GM23338 (cell line): ENCODE data around the gene DACT1. TPM values are rescaled to one million over a fixed set of nuclear protein-coding genes. Genes with fewer than 3 reads are reported as not detected.

Experiments used
- ATAC-seq: fragments of 200-7000 bp; cut with Tn5 transposase; 3 replicates; pipeline ENCODE4 v1.9.1; 2020
- DNase-seq: peaks from one replicate; pipeline ENCODE4 v3.0.0-alpha.2; 2015; ENCODE audit warnings: low spot score
- H2AFZ ChIP-seq: fragments of 200-600 bp; sonication (generic); 2 replicates; pipeline ENCODE4 v1.8.0; 2016; ENCODE audit warnings: antibody characterized with exemption, mild to moderate bottlenecking, moderate library complexity
- H3F3A ChIP-seq: fragments of 200-600 bp; sonication (generic); replicated peaks from 2 replicates; pipeline ENCODE4 v1.8.0; 2017; ENCODE audit warnings: antibody characterized with exemption, mixed run types, low read depth
- H3K27ac ChIP-seq: fragments of 200-600 bp; sonication (generic); 2 replicates; pipeline ENCODE4 v1.6.1; 2016; ENCODE audit warnings: low read depth
- H3K27me3 ChIP-seq: fragments of 200-600 bp; sonication (generic); 2 replicates; pipeline ENCODE4 v1.8.0; 2016; ENCODE audit warnings: mild to moderate bottlenecking, mixed run types, moderate library complexity; ENCODE audit not compliant: insufficient read depth
- H3K36me3 ChIP-seq: fragments of 200-600 bp; sonication (generic); 2 replicates; pipeline ENCODE4 v1.8.0; 2016; ENCODE audit warnings: mild to moderate bottlenecking; ENCODE audit not compliant: insufficient read depth
- H3K4me1 ChIP-seq: fragments of 200-600 bp; sonication (generic); 2 replicates; pipeline ENCODE4 v1.8.0; 2016; ENCODE audit warnings: mild to moderate bottlenecking, moderate library complexity; ENCODE audit not compliant: insufficient read depth
- H3K4me2 ChIP-seq: fragments of 200-600 bp; sonication (generic); 2 replicates; pipeline ENCODE4 v1.7.1; 2017; ENCODE audit warnings: mixed run types
- H3K4me3 ChIP-seq: fragments of 200-600 bp; sonication (generic); 2 replicates; pipeline ENCODE4 v1.6.1; 2016; ENCODE audit warnings: mixed run types
- H3K79me2 ChIP-seq: fragments of 200-600 bp; sonication (generic); replicated peaks from 2 replicates; pipeline ENCODE4 v1.8.0; 2017; ENCODE audit warnings: mild to moderate bottlenecking; ENCODE audit not compliant: insufficient read depth
- H3K9me2 ChIP-seq: fragments of 200-600 bp; sonication (generic); 2 replicates; pipeline ENCODE4 v1.8.0; 2017; ENCODE audit not compliant: insufficient read depth
- H4K20me1 ChIP-seq: fragments of 200-600 bp; sonication (generic); replicated peaks from 2 replicates; pipeline ENCODE4 v1.8.0; 2017; ENCODE audit warnings: mild to moderate bottlenecking; ENCODE audit not compliant: insufficient read depth
- H3K27ac Mint-ChIP-seq: 2 replicates; pipeline ENCODE4 v1.8.0; 2020; ENCODE audit warnings: inconsistent platforms, mild to moderate bottlenecking, moderate library complexity, mixed read lengths
- H3K27me3 Mint-ChIP-seq: 3 replicates; pipeline ENCODE4 v1.8.0; 2022; ENCODE audit warnings: low read depth, mild to moderate bottlenecking, moderate library complexity, mixed read lengths, inconsistent platforms; ENCODE audit not compliant: insufficient read depth, poor library complexity
- H3K36me3 Mint-ChIP-seq: 3 replicates; pipeline ENCODE4 v1.8.0; 2021; ENCODE audit warnings: low read depth, mild to moderate bottlenecking, inconsistent platforms, moderate library complexity, mixed read lengths
- H3K4me1 Mint-ChIP-seq: 3 replicates; pipeline ENCODE4 v1.8.0; 2020; ENCODE audit warnings: mild to moderate bottlenecking, inconsistent platforms, mixed read lengths
- H3K4me3 Mint-ChIP-seq: 3 replicates; pipeline ENCODE4 v1.8.0; 2021; ENCODE audit warnings: moderate library complexity, mild to moderate bottlenecking, inconsistent platforms, mixed read lengths
- H3K9me3 Mint-ChIP-seq: 3 replicates; pipeline ENCODE4 v1.8.0; 2020; ENCODE audit warnings: moderate library complexity, mild to moderate bottlenecking, inconsistent platforms, mixed read lengths
- CREB1 ChIP-seq: fragments of 250-450 bp; sonication (Bioruptor Pico); IDR thresholded peaks from 2 replicates; pipeline ENCODE4 v1.5.0; 2020; ENCODE audit warnings: low read depth, mild to moderate bottlenecking, moderate library complexity
- CTCF ChIP-seq, 2 experiments: fragments of 200-600 bp in 1 of 2; sonication (generic) in 1 of 2; conservative IDR thresholded peaks; 2 replicates each; pipeline versions ENCODE4 v1.5.1 to v1.6.1; 2016 to 2017; ENCODE audit warnings: antibody characterized with exemption in 2 of 2, low read depth in 2 of 2, mild to moderate bottlenecking in 2 of 2, moderate library complexity in 1 of 2
- ETS1 ChIP-seq: IDR thresholded peaks from 2 replicates; pipeline ENCODE4 v1.6.1; 2016; ENCODE audit warnings: antibody characterized with exemption
- EZH2 ChIP-seq: fragments of 200-600 bp; sonication (generic); IDR thresholded peaks from one replicate; pipeline ENCODE4 v1.8.0; 2017; ENCODE audit warnings: antibody characterized with exemption, mild to moderate bottlenecking, low read depth; ENCODE audit not compliant: unreplicated experiment
- EZH2phosphoT487 ChIP-seq: fragments of 200-600 bp; sonication (generic); IDR thresholded peaks from one replicate; pipeline ENCODE4 v1.8.1; 2018; ENCODE audit warnings: antibody characterized with exemption; ENCODE audit not compliant: unreplicated experiment
- JUNB ChIP-seq: IDR thresholded peaks from one replicate; pipeline ENCODE4 v1.6.1; 2016; ENCODE audit warnings: antibody characterized with exemption; ENCODE audit not compliant: unreplicated experiment
- POLR2AphosphoS5 ChIP-seq: IDR thresholded peaks from 2 replicates; pipeline ENCODE4 v1.6.1; 2016; ENCODE audit warnings: antibody characterized with exemption, low read depth
- REST ChIP-seq: IDR thresholded peaks from one replicate; pipeline ENCODE4 v1.6.1; 2018; ENCODE audit warnings: antibody characterized with exemption; ENCODE audit not compliant: unreplicated experiment
- ZNF114 ChIP-seq: fragments of 250-450 bp; sonication (Bioruptor Pico); IDR thresholded peaks from 2 replicates; pipeline ENCODE4 v1.5.0; 2020; ENCODE audit warnings: mild to moderate bottlenecking, moderate library complexity
- ZNF331 ChIP-seq: fragments of 250-450 bp; sonication (Bioruptor Pico); IDR thresholded peaks from 2 replicates; pipeline ENCODE4 v1.5.0; 2020; ENCODE audit warnings: low read depth, mild to moderate bottlenecking, moderate library complexity
- ZNF462 ChIP-seq: fragments of 250-450 bp; sonication (Bioruptor Pico); IDR thresholded peaks from 2 replicates; pipeline ENCODE4 v1.5.0; 2020; ENCODE audit warnings: mild to moderate bottlenecking, moderate library complexity
- polyA plus RNA-seq: library from polyadenylated mRNA; unstranded; fragments of >200 nt; fragmentation: Nextera tagmentation; extraction: Ambion mirVana; gene quantifications from 2 replicates; pipeline ENCODE4 v1.2.1, GENCODE V29; 2016
- total RNA-seq: library from RNA; depleted of rRNA; stranded (reverse); fragments of >200 nt; shearing (Covaris generic); gene quantifications from 2 replicates; pipeline ENCODE4 v1.2.3, GENCODE V29; 2014

DACT1 gene
- total and polyA plus RNA-seq, 2 experiments from 2014 or later = 5.7 to 26.6 TPM

- Mint-ChIP-seq H3K9me3 (no peaks in the 10 kb centered on the region), H3K36me3 (no peaks in the 10 kb centered on the region), H3K4me1 (peaks cover 19% of the 10 kb centered on the region), H3K27ac (no peak overlapping the region), H3K27me3 (peaks cover 4% of the 10 kb centered on the region), H3K4me3 (no peak overlapping the region)
- H3K4me2 ChIP-seq = no peak overlapping the region
- DNase-seq (no peak), ATAC-seq (no peak)
- no peaks in the 10 kb centered on the region for H3K27me3 ChIP-seq
- H3K4me3 ChIP-seq = no peak overlapping the region
- H3F3A ChIP-seq = no peaks in the 10 kb centered on the region
- no peak for TF ChIP-seq POLR2AphosphoS5
- TF ChIP-seq CREB1 (CRISPR knock-in tag) = no peak
- no peak for TF ChIP-seq ETS1
- TF ChIP-seq ZNF331 (CRISPR knock-in tag) = no peak
- no peak for TF ChIP-seq ZNF462 (CRISPR knock-in tag)
- no peak for TF ChIP-seq CTCF (conservative IDR thresholded peaks at IDR 0.05; ENCODE audit: low read depth in 2 of 2)
- TF ChIP-seq REST = no peak
- no peak for TF ChIP-seq EZH2
- no peak for TF ChIP-seq ZNF114 (CRISPR knock-in tag)
- no peak for TF ChIP-seq EZH2phosphoT487
- no peak for TF ChIP-seq JUNB
- no peaks in the 10 kb centered on the region for H3K79me2 ChIP-seq
- H2AFZ ChIP-seq = no peak overlapping the region
- no peaks in the 10 kb centered on the region for H4K20me1 ChIP-seq
- no peak overlapping the region for H3K27ac ChIP-seq
- H3K4me1 ChIP-seq = peaks cover 19% of the 10 kb centered on the region; the same call in 1 of the 2 replicates
- no peaks in the 10 kb centered on the region for H3K9me2 ChIP-seq
- no peaks in the 10 kb centered on the region for H3K36me3 ChIP-seq
These were observed 30.1 kb downstream of the DACT1 start for GRCh38 chr14:58667900-58668299.
